ENCODE results near the gene SHQ1. TPM values are rescaled to one million over a fixed set of nuclear protein-coding genes. Genes with fewer than 3 reads are reported as not detected.

Gene SHQ1
- total and polyA plus RNA-seq, 2 donors (not counting 3 experiments of a cell fraction or from before 2014, with no cell fraction given), result 7.3 to 20.6 TPM

GRCh38 chr3:72739531-72740466 is 108.4 kb downstream of the SHQ1 start:
- ChIA-PET POLR2A (no interaction called here), CTCF (interaction anchor here (1.6 to 2.4 kb wide), 3 partner anchors 15 to 784 kb away, joined by 3 to 10 read pairs (median 7); no protein-coding TSS in a partner anchor)
- Histone ChIP-seq H3K9me3 (replicated peaks; ENCODE audit: control insufficient read depth, insufficient read depth, low read length) (no peaks in the 10 kb centered on the region), H3K9ac (replicated peaks; ENCODE audit: extremely low read depth, insufficient read depth, low read length) (no peak overlapping the region), H3K4me2 (ENCODE audit: insufficient read depth, low read length) (no peak overlapping the region), H3K4me3 (replicated peaks in 1 of 3; ENCODE audit: insufficient read depth in 1 of 3, low read depth in 1 of 3, low read length in 3 of 3) (no peak overlapping the region), H3K79me2 (ENCODE audit: control insufficient read depth, insufficient read depth, low read length) (no peaks in the 10 kb centered on the region), H4K20me1 (replicated peaks; ENCODE audit: control insufficient read depth, extremely low read depth, insufficient read depth, low read length) (no peaks in the 10 kb centered on the region), H3K27ac (ENCODE audit: insufficient read depth, low read depth, low read length) (no peak overlapping the region), H3K9me1 (replicated peaks; ENCODE audit: control insufficient read depth, extremely low read depth, insufficient read depth, low read length) (no peaks in the 10 kb centered on the region), H2AFZ (ENCODE audit: low read depth, low read length) (no peak overlapping the region), H3K27me3 (ENCODE audit: control insufficient read depth in 2 of 2, insufficient read depth in 2 of 2, low read length in 2 of 2) (no peaks in the 10 kb centered on the region), H3K36me3 (ENCODE audit: control insufficient read depth in 2 of 2, extremely low read depth in 1 of 2, insufficient read depth in 2 of 2, low read length in 2 of 2) (no peaks in the 10 kb centered on the region), H3K4me1 (ENCODE audit: control insufficient read depth, extremely low read depth, insufficient read depth, low read length) (peaks cover 2% of the 10 kb centered on the region)
- DNase-seq (ENCODE audit: low read depth, low spot score), result no peak
- dilution Hi-C loops (cut with MboI; ENCODE audit: extremely low pct_ligation_motif_present, low sequenced_read_pairs), result no loop called here
- FAIRE-seq, result no peak
- TF ChIP-seq FOS (IDR thresholded peaks at IDR 0.05; ENCODE audit: borderline replicate concordance, insufficient read depth, low read length) (no peak), POLR2AphosphoS5 (IDR thresholded peaks at IDR 0.05; ENCODE audit: insufficient read depth, low read depth, low read length) (no peak), POLR2A (IDR thresholded peaks at IDR 0.05; ENCODE audit: low read depth, low read length) (no peak), MYC (IDR thresholded peaks at IDR 0.05; ENCODE audit: low read depth, low read length) (no peak), CTCF (IDR thresholded peaks at IDR 0.05; ENCODE audit: extremely low read depth in 1 of 2, insufficient read depth in 1 of 2, low read depth in 1 of 2, low read length in 2 of 2) (no peak), MAX (IDR thresholded peaks at IDR 0.05; ENCODE audit: insufficient read depth, insufficient read length) (no peak), EZH2 (IDR thresholded peaks at IDR 0.05; ENCODE audit: borderline replicate concordance, low read depth, low read length, severe bottlenecking) (no peak), JUN (IDR thresholded peaks at IDR 0.05; ENCODE audit: borderline replicate concordance, insufficient read depth, insufficient read length, low read depth) (no peak), GATA2 (IDR thresholded peaks at IDR 0.05; ENCODE audit: insufficient read depth, insufficient read length, low read depth, low read length) (no peak)
- BruUV-seq (replicated peaks), result no TSS peak
- intact Hi-C loops (cut with micrococcal nuclease), result no loop called here

All from endothelial cell of umbilical vein (primary cell).